RKO (cell line): Measurements from ENCODE around the gene CSAG2.
"Not testable (repeated sequence)": the region's sequence is repeated elsewhere in the genome, so short reads cannot be mapped to it uniquely, and the experiment has no call there.

Experiments used
- DNase-seq: peaks from one replicate; pipeline ENCODE4 v3.0.0-alpha.2; 2016; ENCODE audit warnings: low spot score

The CSAG2 gene

DNA sequence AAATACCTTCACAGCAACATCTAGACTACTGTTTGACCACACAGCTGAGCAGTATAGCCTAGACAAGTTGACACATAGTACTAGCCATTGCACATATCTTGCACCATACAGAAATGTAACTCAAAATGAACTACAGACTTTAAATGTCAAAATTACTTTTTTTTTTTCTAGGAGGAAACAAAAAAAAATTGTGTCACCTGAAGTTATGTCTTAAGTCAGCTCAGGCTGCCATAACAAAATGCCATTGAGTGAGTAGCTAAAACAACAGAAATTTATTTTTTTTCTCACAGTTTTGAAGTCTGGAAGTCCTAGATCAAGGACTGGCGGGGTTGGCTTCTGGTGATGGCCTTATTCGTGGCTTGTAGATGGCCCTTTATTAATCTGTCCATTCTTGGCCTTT, at the start of gene CSAG2:
CSAG2 (minus strand) TSS at position 101 of the 400 bp plus-strand sequence. CDS start 161 bp downstream, outside the sequence.
- not testable (repeated sequence) for DNase-seq

DNA sequence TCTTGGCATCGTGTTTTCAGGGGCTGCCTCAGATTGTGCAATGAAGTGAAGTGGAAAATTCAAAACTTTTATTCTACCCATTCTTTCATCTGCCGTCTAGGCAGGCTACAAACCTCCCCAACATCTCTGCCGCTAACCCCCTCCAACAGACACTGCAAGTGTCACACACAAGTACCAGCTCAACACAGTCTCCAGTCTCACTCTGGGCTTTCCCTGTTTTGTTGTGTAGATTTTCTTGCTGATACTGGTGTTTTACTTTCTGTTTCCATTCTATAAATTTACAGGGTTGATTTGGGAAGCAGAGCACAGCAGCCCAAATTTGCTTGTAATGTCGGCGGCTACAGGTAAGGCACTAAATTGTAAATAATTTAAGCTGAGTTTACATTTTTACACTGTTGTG, 45.8 kb upstream of the CSAG2 start:
- not testable (repeated sequence) for DNase-seq

DNA sequence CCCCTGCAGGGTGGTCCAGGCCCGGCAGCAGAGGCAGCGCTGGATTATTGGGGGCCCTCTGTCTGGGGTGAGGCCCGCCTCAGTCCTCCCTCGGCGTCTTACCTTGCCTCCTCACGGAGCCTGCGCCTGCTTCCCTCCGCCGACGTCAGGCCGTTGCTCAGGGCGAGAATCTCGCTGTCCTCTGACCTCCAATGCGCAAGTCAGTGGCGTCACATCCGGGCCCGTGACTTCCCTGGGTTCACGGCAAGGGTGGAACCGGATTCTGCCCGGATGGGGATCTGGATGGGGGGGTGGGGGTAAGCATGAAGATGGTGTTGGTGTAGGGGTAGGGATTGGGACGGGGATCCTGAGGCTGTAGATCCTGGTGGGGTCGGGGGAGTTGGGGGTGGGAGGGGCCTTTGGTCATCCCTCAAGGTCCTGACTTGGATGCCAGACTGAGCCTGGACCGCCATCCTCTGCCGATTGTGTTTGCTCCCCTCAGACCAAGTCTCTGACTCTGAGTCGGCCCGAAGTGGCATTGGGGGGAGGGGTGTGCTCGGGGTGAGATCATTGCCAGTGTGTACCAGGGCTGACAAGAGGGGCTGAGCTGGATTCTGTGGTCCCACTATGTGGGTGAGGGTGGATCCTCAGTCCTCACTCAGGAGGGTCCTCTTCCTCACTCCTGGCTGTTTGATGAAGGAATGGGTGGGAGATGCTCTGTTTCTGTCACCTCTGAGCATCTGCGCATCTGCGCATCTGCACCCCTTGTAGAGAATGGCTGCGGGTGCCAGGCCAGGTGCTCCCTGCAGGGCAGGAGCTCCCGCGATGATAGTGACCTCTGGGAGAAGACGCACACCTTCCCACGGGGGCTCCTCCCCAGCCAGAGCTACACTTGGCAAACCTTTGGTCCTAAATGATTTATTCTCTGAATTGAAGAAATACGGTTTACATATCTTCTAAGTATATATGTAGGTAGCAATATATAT, 44.9 kb upstream of the CSAG2 start, which contains the start of gene MAGEA2:
MAGEA2 (minus strand) TSS at position 157 of the 965 bp plus-strand sequence. CDS start 2,479 bp downstream, outside the sequence.
- DNase-seq: not testable (repeated sequence)

DNA sequence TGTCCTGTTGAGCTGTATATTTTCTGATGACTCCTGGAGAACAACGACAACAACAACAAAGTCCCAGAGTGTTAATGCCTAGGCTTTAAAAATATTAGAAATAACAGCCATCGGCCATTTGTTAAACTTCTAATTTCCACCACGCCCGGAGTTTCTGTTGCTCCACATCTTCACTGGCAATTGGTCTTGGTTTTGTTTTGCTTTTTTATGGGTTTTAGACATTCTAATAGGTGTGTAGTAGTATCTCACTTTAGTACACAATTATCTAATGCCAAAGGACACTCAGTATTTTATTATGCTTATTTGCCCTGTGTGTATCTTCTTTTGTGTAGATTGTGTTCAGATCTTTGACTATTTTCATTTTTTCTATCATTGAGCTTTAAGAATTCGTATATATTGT, 29.5 kb upstream of the CSAG2 start:
- no peak for DNase-seq

- DNase-seq: not testable (repeated sequence)
These were observed 27.5 kb upstream of the CSAG2 start for GRCh38 chrX:152736528-152736927.

- DNase-seq: no peak
These were observed 26.9 kb upstream of the CSAG2 start for GRCh38 chrX:152735860-152736511.

- DNase-seq: no peak
These were observed 26.0 kb upstream of the CSAG2 start for GRCh38 chrX:152735101-152735500.

DNA sequence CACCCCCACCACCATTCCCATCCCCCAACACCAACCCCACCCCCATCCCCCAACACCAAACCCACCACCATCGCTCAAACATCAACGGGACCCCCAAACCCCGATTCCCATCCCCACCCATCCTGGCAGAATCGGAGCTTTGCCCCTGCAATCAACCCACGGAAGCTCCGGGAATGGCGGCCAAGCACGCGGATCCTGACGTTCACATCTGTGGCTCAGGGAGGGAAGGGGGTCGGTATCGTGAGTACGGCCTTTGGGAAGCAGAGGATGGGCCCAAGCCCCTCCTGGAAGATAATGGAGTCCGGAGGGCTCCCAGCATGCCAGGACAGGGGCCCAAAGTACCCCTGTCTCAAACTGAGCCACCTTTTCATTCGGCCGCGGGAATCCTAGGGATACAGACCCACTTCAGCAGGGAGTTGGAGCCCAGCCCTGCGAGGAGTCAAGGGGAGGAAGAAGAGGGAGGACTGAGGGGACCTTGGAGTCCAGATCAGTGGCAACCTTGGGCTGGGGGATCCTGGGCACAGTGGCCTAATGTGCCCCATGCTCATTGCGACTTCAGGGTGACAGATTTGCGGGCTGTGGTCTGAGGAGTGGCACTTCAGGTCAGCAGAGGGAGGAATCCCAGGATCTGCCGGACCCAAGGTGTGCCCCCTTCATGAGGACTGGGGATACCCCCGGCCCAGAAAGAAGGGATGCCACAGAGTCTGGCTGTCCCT, 25.2 kb upstream of the CSAG2 start:
- DNase-seq: not testable (repeated sequence)

DNA sequence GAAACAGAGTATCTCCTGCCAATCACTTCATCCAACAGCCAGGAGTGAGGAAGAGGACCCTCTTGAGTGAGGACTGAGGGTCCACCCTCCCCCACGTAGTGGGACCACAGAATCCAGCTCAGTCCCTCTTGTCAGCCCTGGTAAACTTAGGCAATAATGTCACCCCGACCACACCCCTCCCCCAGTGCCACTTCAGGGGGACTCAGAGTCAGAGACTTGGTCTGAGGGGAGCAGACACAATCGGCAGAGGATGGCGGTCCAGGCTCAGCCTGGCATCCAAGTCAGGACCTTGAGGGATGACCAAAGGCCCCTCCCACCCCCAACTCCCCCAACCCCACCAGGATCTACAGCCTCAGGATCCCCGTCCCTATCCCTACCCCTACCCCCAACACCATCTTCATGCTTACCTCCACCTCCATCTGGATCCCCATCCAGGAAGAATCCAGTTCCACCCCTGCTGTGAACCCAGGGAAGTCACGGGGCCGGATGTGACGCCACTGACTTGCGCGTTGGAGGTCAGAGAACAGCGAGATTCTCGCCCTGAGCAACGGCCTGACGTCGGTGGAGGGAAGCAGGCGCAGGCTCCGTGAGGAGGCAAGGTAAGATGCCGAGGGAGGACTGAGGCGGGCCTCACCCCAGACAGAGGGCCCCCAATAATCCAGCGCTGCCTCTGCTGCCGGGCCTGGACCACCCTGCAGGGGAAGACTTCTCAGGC, 24.3 kb upstream of the CSAG2 start, which contains the start of the genes CSAG1 and MAGEA12:
CSAG1 (minus strand) TSS at position 461 of the 715 bp plus-strand sequence. CDS start 1,261 bp downstream, outside the sequence.
MAGEA12 (plus strand) TSS at position 497 of the 715 bp plus-strand sequence. CDS start 2,405 bp downstream, outside the sequence.
- DNase-seq: no peak

DNA sequence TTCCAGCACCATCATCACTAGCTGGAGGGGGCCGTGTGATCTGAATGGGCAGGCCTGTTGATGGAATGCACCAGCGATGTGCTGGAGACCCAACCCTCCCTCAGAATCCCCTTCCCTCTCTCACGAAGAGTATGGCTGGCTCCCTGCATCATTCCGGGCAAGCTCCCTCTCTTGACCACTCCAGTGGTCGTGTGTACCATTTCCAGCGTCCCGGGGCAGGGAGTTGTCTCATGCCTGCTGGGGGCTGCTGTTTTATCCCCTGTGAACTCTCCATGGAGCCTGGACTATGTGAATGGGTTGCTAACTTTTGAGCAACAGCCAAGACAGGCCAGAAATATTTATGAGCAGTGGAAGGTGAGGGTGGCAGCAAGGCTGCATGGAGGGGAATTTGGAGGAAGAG, 16.3 kb upstream of the CSAG2 start:
- no peak for DNase-seq

DNA sequence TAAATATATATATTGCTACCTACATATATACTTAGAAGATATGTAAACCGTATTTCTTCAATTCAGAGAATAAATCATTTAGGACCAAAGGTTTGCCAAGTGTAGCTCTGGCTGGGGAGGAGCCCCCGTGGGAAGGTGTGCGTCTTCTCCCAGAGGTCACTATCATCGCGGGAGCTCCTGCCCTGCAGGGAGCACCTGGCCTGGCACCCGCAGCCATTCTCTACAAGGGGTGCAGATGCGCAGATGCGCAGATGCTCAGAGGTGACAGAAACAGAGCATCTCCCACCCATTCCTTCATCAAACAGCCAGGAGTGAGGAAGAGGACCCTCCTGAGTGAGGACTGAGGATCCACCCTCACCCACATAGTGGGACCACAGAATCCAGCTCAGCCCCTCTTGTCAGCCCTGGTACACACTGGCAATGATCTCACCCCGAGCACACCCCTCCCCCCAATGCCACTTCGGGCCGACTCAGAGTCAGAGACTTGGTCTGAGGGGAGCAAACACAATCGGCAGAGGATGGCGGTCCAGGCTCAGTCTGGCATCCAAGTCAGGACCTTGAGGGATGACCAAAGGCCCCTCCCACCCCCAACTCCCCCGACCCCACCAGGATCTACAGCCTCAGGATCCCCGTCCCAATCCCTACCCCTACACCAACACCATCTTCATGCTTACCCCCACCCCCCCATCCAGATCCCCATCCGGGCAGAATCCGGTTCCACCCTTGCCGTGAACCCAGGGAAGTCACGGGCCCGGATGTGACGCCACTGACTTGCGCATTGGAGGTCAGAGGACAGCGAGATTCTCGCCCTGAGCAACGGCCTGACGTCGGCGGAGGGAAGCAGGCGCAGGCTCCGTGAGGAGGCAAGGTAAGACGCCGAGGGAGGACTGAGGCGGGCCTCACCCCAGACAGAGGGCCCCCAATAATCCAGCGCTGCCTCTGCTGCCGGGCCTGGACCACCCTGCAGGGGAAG, 5.0 kb upstream of the CSAG2 start, which contains the start of gene MAGEA2B:
MAGEA2B (plus strand) TSS at position 814 of the 973 bp plus-strand sequence. CDS start 2,479 bp downstream, outside the sequence.
- not testable (repeated sequence) for DNase-seq

DNA sequence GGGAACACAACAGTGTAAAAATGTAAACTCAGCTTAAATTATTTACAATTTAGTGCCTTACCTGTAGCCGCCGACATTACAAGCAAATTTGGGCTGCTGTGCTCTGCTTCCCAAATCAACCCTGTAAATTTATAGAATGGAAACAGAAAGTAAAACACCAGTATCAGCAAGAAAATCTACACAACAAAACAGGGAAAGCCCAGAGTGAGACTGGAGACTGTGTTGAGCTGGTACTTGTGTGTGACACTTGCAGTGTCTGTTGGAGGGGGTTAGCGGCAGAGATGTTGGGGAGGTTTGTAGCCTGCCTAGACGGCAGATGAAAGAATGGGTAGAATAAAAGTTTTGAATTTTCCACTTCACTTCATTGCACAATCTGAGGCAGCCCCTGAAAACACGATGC, 4.1 kb upstream of the CSAG2 start:
- DNase-seq: not testable (repeated sequence)

- not testable (repeated sequence) for DNase-seq
These were observed 2.6 kb downstream of the CSAG2 start for GRCh38 chrX:152706500-152706899.

- not testable (repeated sequence) for DNase-seq
These were observed 8.7 kb downstream of the CSAG2 start for GRCh38 chrX:152700390-152700789.

- not testable (repeated sequence) for DNase-seq
These were observed 10.8 kb downstream of the CSAG2 start, which contains the start of gene MAGEA3 for GRCh38 chrX:152697952-152698931. Gene MAGEA3, plus strand, starts transcription at chrX:152698794. Its CDS starts 2,039 bp downstream, at chrX:152700833.

DNA sequence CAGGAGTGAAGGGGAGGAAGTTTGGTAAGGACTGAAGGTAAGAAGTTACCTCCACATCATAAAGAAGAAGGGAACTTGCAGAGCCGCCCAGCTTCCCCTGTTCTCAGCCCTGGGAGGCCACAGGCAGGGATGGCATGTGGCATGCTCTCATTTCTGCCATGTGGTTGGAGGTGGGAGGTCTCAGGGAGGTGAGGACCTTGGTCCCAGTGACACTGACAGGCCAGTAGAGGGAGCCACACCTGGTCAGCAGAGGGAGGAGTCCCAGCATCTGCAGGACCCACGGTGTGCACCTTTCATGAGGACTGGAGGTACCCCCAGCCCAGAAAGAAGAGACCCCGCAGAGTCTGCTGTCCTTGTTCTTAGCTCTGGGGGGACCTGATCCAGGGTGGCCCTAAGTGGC, 28.1 kb downstream of the CSAG2 start:
- DNase-seq: not testable (repeated sequence)

GRCh38 chrX:152674652-152675051, 34.4 kb downstream of the CSAG2 start:
- not testable (repeated sequence) for DNase-seq

- DNase-seq: no peak
These were observed 34.9 kb downstream of the CSAG2 start for GRCh38 chrX:152674135-152674534.
